ENCODE data around the gene TNFAIP1.
"Not testable (repeated sequence)": the region's sequence is repeated elsewhere in the genome, so short reads cannot be mapped to it uniquely, and the experiment has no call there.

Gene TNFAIP1

GRCh38 chr17:28325211-28325610 lies 10.3 kb upstream of the TNFAIP1 start:
- no peak for DNase-seq

- no peak for DNase-seq
Observed at GRCh38 chr17:28326114-28326513, 9.4 kb upstream of the TNFAIP1 start.

- DNase-seq: no peak
Observed at GRCh38 chr17:28327031-28327607, 8.4 kb upstream of the TNFAIP1 start.

GRCh38 chr17:28327709-28328108 lies 7.9 kb upstream of the TNFAIP1 start:
- DNase-seq: no peak

GRCh38 chr17:28328325-28328724 lies 7.2 kb upstream of the TNFAIP1 start:
- DNase-seq: no peak

GRCh38 chr17:28330671-28331070 lies 4.9 kb upstream of the TNFAIP1 start:
- no peak for DNase-seq

- DNase-seq: no peak
Observed at GRCh38 chr17:28331891-28332420, 3.6 kb upstream of the TNFAIP1 start.

- no peak for DNase-seq
Observed at GRCh38 chr17:28333083-28333746, 2.3 kb upstream of the TNFAIP1 start.

GRCh38 chr17:28334171-28334570 lies 1.4 kb upstream of the TNFAIP1 start:
- no peak for DNase-seq

GRCh38 chr17:28334666-28335200 lies 828 bp upstream of the TNFAIP1 start:
- no peak for DNase-seq

- peak; percentile 46 for DNase-seq
Observed at GRCh38 chr17:28335959-28336871, 654 bp downstream of the TNFAIP1 start.

GRCh38 chr17:28338056-28338768 lies 2.7 kb downstream of the TNFAIP1 start:
- no peak for DNase-seq

GRCh38 chr17:28338769-28339212 lies 3.2 kb downstream of the TNFAIP1 start:
- DNase-seq: not testable (repeated sequence)

- DNase-seq: no peak
Observed at GRCh38 chr17:28339431-28339830, 3.9 kb downstream of the TNFAIP1 start.

- no peak for DNase-seq
Observed at GRCh38 chr17:28340374-28340773, 4.8 kb downstream of the TNFAIP1 start.

GRCh38 chr17:28341516-28341915 lies 6.0 kb downstream of the TNFAIP1 start:
- DNase-seq: no peak

- no peak for DNase-seq
Observed at GRCh38 chr17:28342313-28342712, 6.8 kb downstream of the TNFAIP1 start.

- DNase-seq: no peak
Observed at GRCh38 chr17:28343491-28343932, 8.0 kb downstream of the TNFAIP1 start.

- no peak for DNase-seq
Observed at GRCh38 chr17:28344011-28344410, 8.4 kb downstream of the TNFAIP1 start.

- no peak for DNase-seq
Observed at GRCh38 chr17:28344435-28344901, 8.9 kb downstream of the TNFAIP1 start.

- DNase-seq: no peak
Observed at GRCh38 chr17:28345419-28346198, 10.0 kb downstream of the TNFAIP1 start.

GRCh38 chr17:28346199-28346580 lies 10.6 kb downstream of the TNFAIP1 start:
- no peak for DNase-seq
